HG02852 (cell line): ENCODE measurements around the gene MTHFD1L.

ENCODE experiments used
- ATAC-seq: cut with Tn5 transposase; IDR thresholded peaks from one replicate; pipeline ENCODE4 v1.9.1; 2021; ENCODE audit warnings: mild to moderate bottlenecking, moderate library complexity; ENCODE audit not compliant: unreplicated experiment

Gene MTHFD1L

DNA sequence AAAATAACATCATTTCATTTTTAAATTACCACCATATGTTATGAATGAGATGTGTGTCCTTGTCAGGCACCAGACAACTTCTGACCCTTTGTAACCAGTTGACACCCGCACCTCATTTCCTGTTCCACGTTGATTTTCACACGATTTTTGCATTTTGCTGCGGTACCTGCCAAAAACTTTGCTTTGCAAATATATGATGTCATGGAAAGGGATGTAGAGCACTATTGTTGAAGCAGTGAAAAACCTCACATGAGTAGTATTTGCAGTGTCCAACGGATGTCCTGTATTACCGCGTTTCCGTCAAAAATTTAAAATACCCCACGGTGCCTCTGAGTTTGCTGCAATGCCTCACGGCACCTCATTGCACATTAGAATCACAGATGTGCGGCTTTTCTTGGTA is 115.6 kb downstream of the MTHFD1L start:
- ATAC-seq, result peak; percentile 88

DNA sequence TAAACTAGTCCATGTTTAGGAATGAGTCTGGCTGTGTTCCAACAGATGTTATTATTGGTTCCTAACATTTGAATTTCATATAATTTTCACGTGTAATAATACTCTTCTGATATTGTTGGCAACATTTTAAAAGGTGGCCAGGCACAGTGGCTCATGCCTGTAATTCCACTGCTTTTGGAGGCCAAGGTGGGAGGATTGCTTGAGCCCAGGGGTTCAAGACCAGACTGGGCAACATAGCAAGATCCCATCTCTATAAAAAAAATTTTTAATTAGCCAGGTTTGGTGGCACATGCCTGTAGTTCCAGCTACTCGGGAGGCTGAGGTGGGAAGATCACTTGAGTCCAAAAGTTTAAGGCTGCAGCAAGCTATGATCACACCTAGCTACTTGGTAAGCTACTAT is 116.2 kb downstream of the MTHFD1L start:
- no peak for ATAC-seq

DNA sequence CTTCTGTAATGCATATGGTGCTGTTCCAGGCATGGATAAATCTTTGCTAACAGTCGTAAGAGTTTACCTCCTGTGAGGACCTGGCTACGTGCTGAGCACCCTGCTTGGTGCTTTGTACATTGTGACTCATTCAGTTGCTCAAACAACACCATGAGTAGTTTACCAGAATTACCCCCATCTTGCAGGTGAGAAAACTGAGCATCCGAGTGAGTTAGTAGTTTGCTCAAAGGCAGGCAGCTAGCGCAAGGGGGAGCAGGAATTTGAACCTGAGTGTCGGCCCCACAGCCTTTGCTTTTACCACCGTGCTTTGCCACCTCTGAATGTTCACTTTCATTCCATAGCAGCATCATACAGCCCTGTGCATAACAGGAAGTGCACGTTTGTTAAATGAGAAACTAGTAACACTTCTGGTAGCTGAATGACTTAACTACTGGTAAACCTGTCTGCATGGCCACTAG is 121.9 kb downstream of the MTHFD1L start:
- ATAC-seq, result peak; percentile 94

DNA sequence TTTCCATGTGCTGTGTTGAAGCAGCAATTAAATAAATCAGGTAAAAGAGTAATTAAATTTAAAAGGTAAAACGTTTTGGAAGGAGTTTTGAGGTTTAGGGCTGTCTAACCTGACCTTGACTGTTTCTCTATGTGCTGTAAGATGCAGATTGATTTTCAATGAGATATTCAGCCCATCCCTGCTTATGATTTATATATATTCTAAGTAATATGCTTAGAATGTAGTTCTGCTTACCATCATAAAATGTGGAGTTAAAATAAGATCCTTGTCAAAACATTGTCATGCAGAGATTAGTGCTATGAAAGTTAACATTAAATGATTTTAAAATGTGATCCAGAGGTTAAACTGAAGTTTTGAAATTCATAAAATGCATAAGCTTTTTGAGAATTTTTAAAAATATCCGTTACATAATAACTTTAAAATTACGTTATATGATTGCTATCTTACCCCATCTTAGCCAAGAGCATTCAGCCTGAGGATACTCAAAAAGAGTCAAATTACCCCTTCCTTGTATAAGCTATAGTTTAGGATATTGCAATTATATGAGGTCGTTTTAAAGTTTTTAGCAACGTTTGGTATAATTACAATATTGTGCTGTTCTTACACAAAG is 122.5 kb downstream of the MTHFD1L start:
- ATAC-seq, result no peak

DNA sequence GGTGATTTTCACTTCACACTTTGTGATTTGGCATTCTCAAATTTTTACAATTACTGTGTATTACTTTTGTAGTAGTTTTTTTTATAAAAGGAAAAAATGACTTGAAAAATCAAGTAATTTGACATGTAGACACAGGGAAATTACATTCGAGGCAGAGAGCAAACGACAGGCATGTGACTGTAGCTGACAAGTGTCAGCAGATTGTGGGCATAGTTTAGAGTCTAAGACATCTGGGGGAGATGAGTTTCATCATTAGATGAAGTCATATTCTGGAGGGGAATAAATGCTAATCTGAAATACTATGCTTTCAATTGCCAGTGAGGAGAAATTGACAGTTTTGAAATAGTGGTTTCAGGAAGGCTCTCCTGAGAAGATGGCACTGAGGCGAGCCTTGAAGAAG is 126.0 kb downstream of the MTHFD1L start:
- no peak for ATAC-seq

DNA sequence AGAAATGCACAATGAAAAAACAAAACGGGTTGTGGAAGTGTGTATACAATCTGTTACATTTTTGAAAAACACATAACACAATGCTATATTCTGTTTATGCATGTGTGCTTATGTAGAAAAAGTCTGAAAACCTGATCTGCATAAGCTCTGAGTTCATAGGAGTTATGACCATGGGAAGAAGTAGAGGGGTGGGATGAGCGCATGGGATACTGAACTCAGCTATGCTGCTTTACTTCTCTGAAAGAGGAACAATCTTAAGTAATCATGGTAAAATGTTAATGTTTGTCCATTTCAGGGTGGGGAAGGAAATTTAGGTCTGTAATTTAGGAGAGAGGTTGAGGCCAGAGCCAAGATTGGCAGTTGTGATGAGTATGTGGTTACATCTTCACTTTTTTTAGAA is 126.8 kb downstream of the MTHFD1L start:
- no peak for ATAC-seq

DNA sequence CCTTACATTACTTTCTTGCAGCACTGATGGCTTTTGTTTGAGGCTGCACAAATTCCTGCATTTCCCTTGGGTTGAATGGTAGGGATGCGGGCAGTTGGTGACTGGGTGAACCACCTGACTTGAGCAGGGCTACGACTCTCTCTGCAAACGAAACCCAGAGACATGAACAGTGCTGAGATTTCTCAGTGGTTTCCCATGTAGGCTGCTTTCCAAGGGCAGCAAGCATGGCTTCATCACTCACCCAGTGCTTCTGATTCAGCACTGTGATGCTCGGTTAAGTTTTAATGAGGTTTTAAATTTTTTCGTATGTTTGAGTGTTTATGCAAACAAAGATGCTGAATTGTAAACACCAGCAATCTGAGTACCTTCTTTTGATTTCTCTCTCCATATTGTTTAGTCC is 127.2 kb downstream of the MTHFD1L start:
- ATAC-seq, result no peak

DNA sequence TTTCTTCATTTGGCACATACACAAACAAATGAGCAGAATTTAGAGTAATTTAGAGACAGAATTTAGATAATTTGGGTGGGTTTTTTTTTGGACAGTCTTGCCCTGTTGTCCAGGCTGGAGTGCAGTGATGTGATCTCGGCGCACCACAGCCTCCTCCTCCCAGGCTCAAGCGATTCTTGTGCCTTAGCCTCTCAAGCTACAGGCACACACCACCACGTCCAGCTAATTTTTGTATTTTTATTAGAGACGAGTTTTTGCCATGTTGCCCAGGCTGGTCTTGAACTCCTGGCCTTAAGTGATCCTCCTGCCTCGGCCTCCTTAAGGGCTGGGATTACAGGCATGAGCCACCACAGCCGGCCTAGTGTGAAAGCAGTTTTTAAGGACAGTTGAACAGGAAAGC is 127.8 kb downstream of the MTHFD1L start:
- ATAC-seq, result no peak

DNA sequence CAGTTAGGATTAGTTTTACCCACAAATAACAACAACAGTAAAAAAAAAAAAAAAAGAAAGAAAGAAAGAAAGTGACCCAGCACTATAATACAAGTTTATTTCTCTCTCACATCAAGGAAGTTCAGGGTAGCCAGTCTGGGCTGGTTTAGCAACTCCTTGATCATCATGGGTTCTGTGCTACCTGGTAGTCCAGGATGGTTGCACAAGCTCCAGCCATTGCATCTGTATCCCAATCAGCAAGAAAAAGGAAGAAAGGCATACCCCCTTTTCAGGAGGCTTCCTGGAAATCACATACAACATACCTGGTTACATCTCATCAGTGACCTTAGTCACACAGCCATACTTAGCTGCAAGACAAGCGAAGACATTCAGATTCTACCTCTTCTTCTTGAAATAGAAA is 128.5 kb downstream of the MTHFD1L start:
- no peak for ATAC-seq

DNA sequence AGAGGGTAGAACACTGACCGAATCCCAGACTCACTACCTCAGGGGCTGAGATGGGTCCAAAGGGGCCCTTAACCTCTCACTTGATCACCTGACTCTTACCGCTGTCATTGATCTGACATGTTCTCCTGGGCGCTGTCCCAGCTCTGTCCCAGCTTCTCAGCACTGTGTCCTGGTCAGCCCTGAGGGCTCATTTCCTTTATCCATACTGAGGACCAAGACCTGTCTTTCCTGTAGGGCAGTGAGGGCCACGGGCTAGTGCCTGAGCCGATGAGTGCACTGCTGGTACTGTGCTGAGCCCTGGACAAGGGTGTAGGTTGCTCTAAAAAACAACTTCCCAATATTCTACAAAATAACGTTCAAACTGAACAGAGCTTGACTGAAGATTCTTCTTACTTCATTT is 131.5 kb downstream of the MTHFD1L start:
- no peak for ATAC-seq

DNA sequence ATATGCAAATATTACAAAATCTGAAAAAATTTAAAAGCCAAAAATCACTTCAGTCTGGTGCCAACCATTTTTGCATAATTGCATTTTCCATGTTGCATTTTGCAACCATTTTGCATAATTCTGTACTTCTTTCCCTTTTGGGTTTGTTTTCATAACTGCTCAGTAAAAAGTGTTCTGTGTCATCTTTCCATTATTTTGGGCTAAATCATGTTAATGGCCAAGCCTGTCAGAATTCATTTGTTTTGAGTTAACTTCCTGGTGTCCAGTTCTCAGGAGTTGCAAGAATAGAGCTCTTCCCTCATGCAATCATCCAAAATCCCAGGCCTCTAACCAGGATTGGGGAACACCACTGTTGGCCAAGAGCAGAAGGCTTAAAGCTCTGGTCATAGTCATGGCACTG is 133.6 kb downstream of the MTHFD1L start:
- no peak for ATAC-seq

DNA sequence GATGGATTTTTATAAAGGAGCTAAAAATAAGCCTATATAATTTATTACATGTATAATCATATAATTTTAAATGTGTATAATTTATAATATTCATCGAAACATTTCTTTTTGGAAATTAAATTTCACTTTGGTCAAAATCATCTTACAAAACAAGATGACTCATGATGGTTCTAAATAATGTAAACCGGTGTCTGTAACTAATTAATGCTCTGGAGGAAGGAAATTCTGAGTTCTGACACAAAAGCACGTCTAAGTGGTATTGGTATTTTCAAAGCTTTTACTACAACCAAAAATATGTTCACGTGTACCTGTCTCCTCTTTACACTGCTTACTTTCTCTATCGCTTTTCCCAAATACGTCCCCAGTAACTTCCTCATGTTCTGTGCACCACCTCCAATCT is 134.1 kb downstream of the MTHFD1L start:
- no peak for ATAC-seq

DNA sequence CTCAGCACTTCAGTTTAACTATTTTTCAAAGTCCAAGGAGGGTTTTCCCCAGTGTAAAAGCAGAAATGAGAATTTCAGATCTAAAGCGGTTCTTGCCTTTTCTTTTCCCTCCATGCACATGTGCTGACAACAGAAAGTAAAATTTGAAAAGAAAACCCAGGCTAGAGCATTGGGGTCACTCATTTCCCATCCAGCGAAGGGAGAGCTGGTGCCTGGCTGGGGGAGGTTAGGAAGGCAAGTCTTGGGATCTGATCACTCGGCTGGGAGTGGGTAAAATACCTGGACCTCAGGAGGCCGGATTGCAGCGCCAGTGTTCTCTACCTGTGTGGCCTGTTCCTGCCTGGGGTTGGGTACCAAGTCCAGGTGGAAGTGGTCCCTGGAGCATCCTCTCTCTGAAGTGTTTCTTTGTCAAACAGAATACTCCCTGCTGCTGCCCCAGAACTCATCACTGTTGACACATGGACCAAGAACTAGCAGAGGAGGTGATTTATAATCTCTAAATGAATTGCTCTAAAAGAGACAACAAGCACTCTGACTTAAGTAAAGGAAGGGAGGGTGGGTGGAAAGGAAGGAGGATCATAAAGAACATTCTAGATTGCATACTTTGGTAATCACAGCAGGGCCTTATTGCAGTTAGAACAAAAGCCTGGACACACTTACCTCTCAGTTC is 136.0 kb downstream of the MTHFD1L start:
- peak; percentile 91 for ATAC-seq

DNA sequence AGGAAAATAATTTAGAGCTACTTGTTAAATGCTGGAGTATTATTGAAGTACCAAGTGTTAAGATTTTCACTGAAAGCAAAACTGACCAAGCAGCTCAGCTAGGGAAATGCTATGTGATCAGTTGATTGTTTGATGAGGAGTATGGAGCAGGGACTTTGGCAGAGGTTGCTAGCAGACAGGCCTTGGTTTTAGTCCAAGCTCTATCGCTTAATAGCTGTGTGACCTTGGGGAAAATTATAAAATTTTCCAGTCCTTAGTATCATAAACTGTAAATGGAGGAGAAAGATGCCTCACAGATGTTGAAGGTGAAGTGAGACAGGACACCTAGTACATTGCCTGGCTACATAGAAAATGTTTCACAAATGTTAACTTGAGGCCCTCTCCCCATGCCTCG is 136.6 kb downstream of the MTHFD1L start:
- no peak for ATAC-seq

DNA sequence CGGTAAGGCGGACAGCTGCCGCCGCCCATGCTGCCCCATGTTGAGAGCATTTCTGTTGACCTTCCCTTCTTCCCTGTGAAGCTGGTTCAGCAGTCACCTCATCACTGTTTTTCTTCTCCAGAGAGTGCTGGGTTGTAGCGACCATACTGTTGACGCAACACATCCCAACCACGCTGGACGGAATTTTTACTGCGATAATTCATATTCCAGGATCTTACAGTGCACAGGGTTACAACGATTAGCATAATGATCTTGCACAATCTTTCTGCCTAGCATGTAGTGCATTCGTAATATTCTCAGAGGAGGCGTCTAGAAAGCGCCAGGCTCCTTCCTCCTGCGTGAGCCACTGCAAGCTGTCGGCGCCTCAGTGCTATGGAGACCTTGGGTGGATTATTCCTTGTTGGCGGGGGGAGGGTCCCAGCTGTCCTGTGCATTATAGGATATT is 137.0 kb downstream of the MTHFD1L start:
- no peak for ATAC-seq

DNA sequence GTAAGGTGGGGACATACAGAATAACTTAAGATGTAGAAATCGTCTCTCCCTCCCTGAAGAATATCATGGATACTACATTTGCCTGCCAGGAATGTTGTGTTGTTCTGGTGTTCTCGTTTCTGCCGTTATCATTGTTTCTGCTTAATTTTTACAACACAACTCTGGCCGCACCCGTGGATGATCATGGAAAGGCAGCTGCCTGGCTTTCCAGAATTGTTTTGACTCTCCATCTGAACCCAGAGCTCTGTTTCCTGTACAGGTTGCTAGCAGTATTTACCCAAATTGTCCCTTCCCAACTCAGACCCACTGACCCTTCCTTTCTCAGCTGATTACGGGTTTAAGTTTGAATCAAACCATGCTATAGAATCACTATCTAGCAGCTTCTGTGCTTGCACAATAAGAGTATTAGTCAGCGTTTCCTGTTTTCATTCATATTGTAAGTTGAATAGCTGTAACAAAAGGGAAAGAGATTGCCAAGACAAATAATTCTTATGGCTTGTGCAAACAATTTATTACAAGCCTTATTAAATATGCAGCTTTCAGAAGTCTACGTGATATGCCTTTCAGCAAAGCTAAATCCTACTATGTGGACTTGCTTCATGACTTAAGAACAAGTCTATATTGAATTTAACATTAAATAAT is 139.0 kb downstream of the MTHFD1L start:
- no peak for ATAC-seq

DNA sequence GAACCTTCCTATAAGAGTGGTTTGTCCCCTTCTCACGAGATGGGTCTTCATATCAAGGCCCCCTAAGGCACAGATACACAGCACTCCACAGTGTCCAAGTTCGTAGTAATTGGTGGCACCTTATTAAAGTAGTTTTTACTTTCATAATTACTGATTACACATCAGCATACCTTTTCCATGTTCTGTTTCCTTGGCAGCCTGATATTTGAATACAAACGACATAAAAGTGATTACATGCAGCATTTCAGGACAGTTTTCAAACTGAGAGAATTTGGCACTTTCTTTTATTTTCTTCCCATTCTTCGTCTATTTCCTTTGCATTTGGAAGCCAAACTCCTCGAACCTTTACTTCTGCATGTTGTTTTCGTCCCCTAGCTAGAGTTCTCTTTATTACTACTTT is 139.7 kb downstream of the MTHFD1L start:
- no peak for ATAC-seq

DNA sequence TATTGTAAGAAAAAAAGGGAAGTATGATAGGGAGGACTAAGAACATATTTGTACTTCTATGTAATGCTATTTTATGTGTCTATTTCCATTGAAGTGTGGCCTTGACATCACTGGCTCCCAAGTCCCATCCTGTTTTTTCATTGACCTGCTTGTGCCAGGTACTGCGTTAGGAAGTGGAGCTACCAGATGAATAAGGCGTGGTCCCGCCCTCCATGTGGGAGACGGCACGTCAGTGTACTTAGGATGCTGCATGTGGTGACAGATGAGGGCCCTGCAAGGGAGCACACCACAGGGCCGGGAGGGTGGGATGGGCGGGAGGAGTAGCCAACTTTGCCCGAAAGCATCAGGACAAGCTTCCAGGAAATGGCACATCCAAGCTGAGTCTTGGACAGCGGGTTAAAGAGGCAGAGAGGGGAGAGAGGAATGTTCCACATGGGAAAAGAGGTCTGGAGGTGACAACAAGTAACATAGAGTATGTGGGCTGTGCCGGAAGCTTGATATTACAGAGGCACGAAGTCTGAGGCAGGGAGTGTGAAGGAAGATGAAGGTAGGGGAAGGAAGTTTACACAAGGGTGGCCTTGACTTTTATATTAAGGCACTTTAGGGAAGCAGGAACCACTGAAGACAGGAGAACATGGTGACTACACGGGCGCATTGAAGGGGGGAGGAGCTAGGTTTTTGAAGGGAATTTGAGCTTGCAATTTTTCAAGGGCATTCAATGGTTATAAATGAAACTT is 140.6 kb downstream of the MTHFD1L start:
- ATAC-seq, result no peak

DNA sequence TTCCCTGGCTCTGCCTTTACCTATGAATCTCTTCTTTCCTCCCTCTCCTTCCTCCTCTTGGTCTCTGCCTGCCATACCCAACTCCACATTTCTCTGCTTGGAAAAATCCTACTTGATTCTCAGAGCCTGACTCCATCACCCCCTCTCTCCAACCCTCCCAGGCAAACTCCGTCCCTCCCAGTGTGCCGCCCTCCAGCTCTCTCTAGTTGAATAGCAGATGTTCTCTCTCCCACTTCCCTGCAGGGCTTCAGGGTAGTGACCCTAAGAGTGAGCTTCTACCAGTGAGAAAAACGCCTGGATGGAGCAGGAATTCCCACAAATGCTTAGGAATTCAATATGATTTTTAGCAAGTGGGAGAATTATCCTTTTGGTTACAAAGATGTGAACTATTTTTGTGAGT is 141.6 kb downstream of the MTHFD1L start:
- ATAC-seq, result no peak

DNA sequence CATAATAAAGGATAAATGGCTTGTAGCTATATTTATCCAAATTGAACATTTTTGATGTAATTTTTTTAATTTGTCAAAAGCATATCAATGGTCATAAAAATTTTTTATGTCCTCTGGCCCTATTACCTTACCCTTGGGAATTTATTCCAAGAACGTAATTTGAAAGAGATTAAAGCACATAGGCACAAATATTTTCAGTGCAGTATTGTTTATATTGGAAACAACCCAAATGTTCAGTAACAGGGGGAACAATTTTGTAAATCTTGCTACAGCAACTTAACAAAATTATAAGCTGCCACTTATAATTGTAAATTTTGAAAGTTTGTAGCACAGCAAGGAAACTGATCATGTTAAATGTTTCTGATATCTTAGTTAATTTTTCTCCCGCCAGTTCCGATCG is 142.4 kb downstream of the MTHFD1L start:
- no peak for ATAC-seq

DNA sequence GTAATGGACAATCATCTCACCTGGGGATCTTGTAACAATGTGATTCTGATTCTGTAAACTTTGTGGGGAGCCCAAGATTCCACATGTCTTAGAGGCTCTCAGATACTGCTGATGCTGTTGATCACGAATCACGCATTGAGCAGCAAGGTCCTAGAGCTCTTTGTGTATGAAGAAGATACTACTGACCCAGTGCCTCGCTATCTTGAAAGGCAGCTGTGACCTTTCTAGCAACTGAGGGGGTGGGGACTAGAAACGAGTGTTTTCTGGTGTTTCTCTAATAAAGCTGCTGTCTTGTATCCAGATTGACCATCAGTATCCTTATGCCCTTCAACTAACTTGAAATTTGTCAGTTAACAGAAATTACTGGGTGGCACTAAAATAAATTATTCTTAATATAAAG is 142.9 kb downstream of the MTHFD1L start:
- no peak for ATAC-seq

DNA sequence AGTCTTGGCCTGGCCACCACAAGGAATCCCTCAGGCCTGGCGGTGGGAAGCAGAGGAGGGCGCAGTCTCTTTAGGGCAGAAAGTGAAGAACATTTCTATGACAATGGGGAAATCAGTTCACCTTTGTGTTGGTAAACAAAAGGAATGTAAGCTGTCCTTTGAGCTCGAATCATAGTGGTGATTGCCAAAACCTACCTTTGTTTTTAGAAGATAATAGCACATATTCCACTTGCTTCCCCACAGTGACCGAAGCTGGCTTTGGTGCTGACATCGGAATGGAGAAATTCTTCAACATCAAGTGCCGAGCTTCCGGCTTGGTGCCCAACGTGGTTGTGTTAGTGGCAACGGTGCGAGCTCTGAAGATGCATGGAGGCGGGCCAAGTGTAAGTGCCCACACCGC is 144.1 kb downstream of the MTHFD1L start:
- no peak for ATAC-seq
